Keratinocyte (primary cell): ENCODE measurements around the gene DOCK11. TPM values are rescaled to one million over a fixed set of nuclear protein-coding genes. Genes with fewer than 3 reads are reported as not detected.

ENCODE experiments used
- DNase-seq: peaks from one replicate; pipeline ENCODE4 v3.0.0-alpha.2; 2011; ENCODE audit warnings: low read depth, missing footprints, low spot score
- FAIRE-seq: peaks from 2 replicates; lab custom pipeline; 2011; peaks lifted over from hg19 to GRCh38; lab: Jason Lieb, UNC
- H2AFZ ChIP-seq: 2 replicates; pipeline ENCODE4 v1.6.0; 2012; ENCODE audit warnings: low read length, control low read depth, inconsistent platforms; ENCODE audit not compliant: control insufficient read depth
- H3K27ac ChIP-seq: 2 replicates; pipeline ENCODE4 v1.5.1; 2011; ENCODE audit warnings: low read length; ENCODE audit not compliant: control insufficient read depth, insufficient read depth
- H3K27me3 ChIP-seq: 3 replicates; pipeline ENCODE4 v1.6.0; 2011; ENCODE audit warnings: low read length; ENCODE audit not compliant: control insufficient read depth, insufficient read depth; ENCODE audit errors: extremely low read depth
- H3K36me3 ChIP-seq, 2 experiments: 2 replicates in 1 of 2; 3 replicates in 1 of 2; pipeline ENCODE4 v1.5.1; 2011; ENCODE audit warnings: low read length in 2 of 2, mild to moderate bottlenecking in 1 of 2; ENCODE audit not compliant: control insufficient read depth in 2 of 2, insufficient read depth in 2 of 2; ENCODE audit errors: extremely low read depth in 1 of 2
- H3K4me1 ChIP-seq: 3 replicates; pipeline ENCODE4 v1.5.1; 2011; ENCODE audit warnings: low read length; ENCODE audit not compliant: control insufficient read depth, insufficient read depth; ENCODE audit errors: extremely low read depth
- H3K4me2 ChIP-seq: 3 replicates; pipeline ENCODE4 v1.6.0; 2011; ENCODE audit warnings: low read depth, low read length; ENCODE audit not compliant: control insufficient read depth, insufficient read depth; ENCODE audit errors: extremely low read depth
- H3K4me3 ChIP-seq, 3 experiments: fragments of 200-600 bp in 1 of 3; sonication (generic) in 1 of 3; 2 replicates in 2 of 3; 3 replicates in 1 of 3; pipeline ENCODE4 v1.5.1; 2011 to 2016; ENCODE audit warnings: low read length in 3 of 3, mild to moderate bottlenecking in 3 of 3, control low read depth in 2 of 3, inconsistent platforms in 1 of 3, low read depth in 1 of 3, mixed read lengths in 1 of 3, mixed run types in 1 of 3, moderate library complexity in 1 of 3; ENCODE audit not compliant: control insufficient read depth in 2 of 3, insufficient read depth in 2 of 3; ENCODE audit errors: extremely low read depth in 1 of 3
- H3K79me2 ChIP-seq: 2 replicates; pipeline ENCODE4 v1.6.0; 2012; ENCODE audit warnings: low read length; ENCODE audit not compliant: control insufficient read depth, insufficient read depth
- H3K9ac ChIP-seq: 3 replicates; pipeline ENCODE4 v1.6.0; 2011; ENCODE audit warnings: low read length; ENCODE audit not compliant: control insufficient read depth, insufficient read depth; ENCODE audit errors: extremely low read depth
- H3K9me1 ChIP-seq: 3 replicates; pipeline ENCODE4 v1.6.0; 2011; ENCODE audit warnings: low read length; ENCODE audit not compliant: control insufficient read depth, insufficient read depth; ENCODE audit errors: extremely low read depth
- H3K9me3 ChIP-seq: 2 replicates; pipeline ENCODE4 v1.5.1; 2012; ENCODE audit warnings: low read depth, low read length; ENCODE audit not compliant: control insufficient read depth
- H4K20me1 ChIP-seq: 3 replicates; pipeline ENCODE4 v1.6.0; 2011; ENCODE audit warnings: low read length; ENCODE audit not compliant: control insufficient read depth, insufficient read depth; ENCODE audit errors: extremely low read depth
- CTCF ChIP-seq, 3 experiments: IDR thresholded peaks in 1 of 3; conservative IDR thresholded peaks in 1 of 3; optimal IDR thresholded peaks in 1 of 3; 2 replicates in 2 of 3; 3 replicates in 1 of 3; pipeline versions ENCODE3 to v1.5.1; 2011; ENCODE audit warnings: low read length in 3 of 3, mild to moderate bottlenecking in 3 of 3, moderate library complexity in 2 of 3, control low read depth in 1 of 3, inconsistent platforms in 1 of 3; ENCODE audit not compliant: insufficient read depth in 2 of 3; ENCODE audit errors: extremely low read depth in 1 of 3
- EZH2 ChIP-seq: IDR thresholded peaks from one replicate; pipeline ENCODE4 v1.6.1; 2012; ENCODE audit warnings: inconsistent platforms, mild to moderate bottlenecking, low read length, moderate library complexity
- dilution Hi-C: fragments of 300-500 bp; cut with MboI; formaldehyde crosslinking; loops from one replicate; pipeline ENCODE4 v1.7.0; 2020; ENCODE audit warnings: low sequenced_read_pairs; ENCODE audit not compliant: extremely low pct_ligation_motif_present
- polyA plus RNA-seq, 5 experiments: library from polyadenylated mRNA; depleted of rRNA in 3 of 5; stranded (reverse) in 3 of 5; stranded (forward) in 1 of 5; unstranded in 1 of 5; fragments of >200 nt; gene quantifications; 1 replicate in 1 of 5; 2 replicates in 3 of 5; 3 replicates in 1 of 5; pipeline versions ENCODE4 v1.2.1 to v1.2.3, GENCODE V29; 2011 to 2012; ENCODE audit warnings: missing spikeins in 2 of 5, low read depth in 1 of 5, low replicate concordance in 1 of 5

Gene DOCK11
- polyA plus RNA-seq, 1 donor (not counting 4 experiments of a cell fraction or from before 2014, with no cell fraction given) = 4.6 TPM

- Histone ChIP-seq H3K9me1 (no peaks in the 10 kb centered on the region), H3K36me3 (no peaks in the 10 kb centered on the region), H3K4me3 (no peak overlapping the region), H2AFZ (no peak overlapping the region), H3K4me1 (no peaks in the 10 kb centered on the region), H3K9me3 (no peaks in the 10 kb centered on the region), H3K79me2 (no peaks in the 10 kb centered on the region), H3K9ac (no peak overlapping the region), H3K27me3 (no peaks in the 10 kb centered on the region), H3K27ac (no peak overlapping the region), H4K20me1 (no peaks in the 10 kb centered on the region), H3K4me2 (no peak overlapping the region)
- TF ChIP-seq EZH2 (no peak), CTCF (optimal IDR thresholded peaks at IDR 0.05 in 1 of 3, IDR thresholded peaks at IDR 0.05 in 1 of 3, conservative IDR thresholded peaks at IDR 0.05 in 1 of 3; ENCODE audit: extremely low read depth in 1 of 3, insufficient read depth in 2 of 3, low read length in 3 of 3) (no peak)
- dilution Hi-C loops = loop anchor here (25.0 kb wide), 1 partner anchor 179 kb away; the partner anchor contains the start of gene ZCCHC12
- DNase-seq (no peak), FAIRE-seq (no peak)
Observed at GRCh38 chrX:118633530-118633929, 137.9 kb downstream of the DOCK11 start.

GRCh38 chrX:118634336-118634735 lies 138.7 kb downstream of the DOCK11 start:
- dilution Hi-C loops = loop anchor here (25.0 kb wide), 1 partner anchor 178 kb away; the partner anchor contains the start of gene ZCCHC12
- H3K36me3 ChIP-seq = no peaks in the 10 kb centered on the region
- no peak overlapping the region for H3K9ac ChIP-seq
- DNase-seq (no peak), FAIRE-seq (no peak)
- no peaks in the 10 kb centered on the region for H3K9me1 ChIP-seq
- no peaks in the 10 kb centered on the region for H3K9me3 ChIP-seq
- TF ChIP-seq EZH2 (no peak), CTCF (optimal IDR thresholded peaks at IDR 0.05 in 1 of 3, IDR thresholded peaks at IDR 0.05 in 1 of 3, conservative IDR thresholded peaks at IDR 0.05 in 1 of 3; ENCODE audit: extremely low read depth in 1 of 3, insufficient read depth in 2 of 3, low read length in 3 of 3) (no peak)
- no peaks in the 10 kb centered on the region for H3K4me1 ChIP-seq
- no peaks in the 10 kb centered on the region for H4K20me1 ChIP-seq
- no peak overlapping the region for H2AFZ ChIP-seq
- no peaks in the 10 kb centered on the region for H3K79me2 ChIP-seq
- H3K27ac ChIP-seq = no peak overlapping the region
- H3K4me3 ChIP-seq = no peak overlapping the region
- H3K27me3 ChIP-seq = no peaks in the 10 kb centered on the region
- no peak overlapping the region for H3K4me2 ChIP-seq
